Cardiac septum (tissue), 1 donor: Measurements from ENCODE around the gene ZNF236. TPM values are rescaled to one million over a fixed set of nuclear protein-coding genes. Genes with fewer than 3 reads are reported as not detected.
"Not testable (repeated sequence)": the region's sequence is repeated elsewhere in the genome, so short reads cannot be mapped to it uniquely, and the experiment has no call there.

Source experiments
- DNase-seq: peaks from one replicate; pipeline ENCODE4 v3.0.0-alpha.2; 2020; ENCODE audit warnings: low spot score
- intact Hi-C: fragments of 100-400 bp; cut with DNase I; formaldehyde crosslinking; loops from one replicate; pipeline ENCODE4 v1.14.0; 2022
- long read RNA-seq: library from polyadenylated mRNA; unstranded; transcript quantifications from one replicate; pipeline ENCODE4 v2.0.0, GENCODE V29; 2021
- total RNA-seq: library from RNA; stranded (reverse); fragmentation: NEBNext Ultra II Directional; extraction: Animal tissue kit (Norgen Biotek cat#: 25700); gene quantifications from one replicate; pipeline ENCODE4 v1.2.1, GENCODE V29; 2021
- donor health status: DM: no; HTN: no; CAD: no.

The ZNF236 gene
- total RNA-seq, result 12.7 TPM
- long read RNA-seq, partial matches to known transcripts, result 4 of 10 reads
- long read RNA-seq, other reads (novel, unspliced or antisense), result 6 of 10 reads

GRCh38 chr18:76822506-76823160 lies at the start of gene ZNF236:
Gene ZNF236, plus strand, starts transcription at chr18:76822557. Its CDS starts 51 bp downstream, at chr18:76822608.
- intact Hi-C loops, result loop anchor here (10.0 kb wide), 2 partner anchors 338 to 1608 kb away; partner anchors contain the start of gene TSHZ1
- DNase-seq, result no peak

GRCh38 chr18:76772665-76773064 lies 49.7 kb upstream of the ZNF236 start:
- intact Hi-C loops, result no loop called here

GRCh38 chr18:76777036-76777435 lies 45.3 kb upstream of the ZNF236 start:
- DNase-seq, intact Hi-C loops: not testable (repeated sequence)

More at GRCh38 chr18:76772665-76773064, 49.7 kb upstream of the ZNF236 start:
- no peak for DNase-seq

GRCh38 chr18:76783786-76784484 lies 38.4 kb upstream of the ZNF236 start:
- no peak for DNase-seq
- intact Hi-C loops, result no loop called here

GRCh38 chr18:76785872-76786271 lies 36.5 kb upstream of the ZNF236 start:
- no peak for DNase-seq
- intact Hi-C loops, result no loop called here

GRCh38 chr18:76788571-76789317 lies 33.6 kb upstream of the ZNF236 start:
- no peak for DNase-seq
- intact Hi-C loops, result no loop called here

- no peak for DNase-seq
- intact Hi-C loops, result no loop called here
Measured at GRCh38 chr18:76791106-76791505, 31.3 kb upstream of the ZNF236 start.

GRCh38 chr18:76791642-76792041 lies 30.7 kb upstream of the ZNF236 start:
- intact Hi-C loops, result no loop called here
- DNase-seq, result no peak

GRCh38 chr18:76794326-76794725 lies 28.0 kb upstream of the ZNF236 start:
- no peak for DNase-seq
- intact Hi-C loops, result no loop called here

- intact Hi-C loops, result loop anchor here (5.0 kb wide), 2 partner anchors 70 to 180 kb away; no protein-coding TSS in a partner anchor
- DNase-seq, result peak; percentile 84
Measured at GRCh38 chr18:76801567-76802505, 20.5 kb upstream of the ZNF236 start.

GRCh38 chr18:76803413-76803812 lies 18.9 kb upstream of the ZNF236 start:
- intact Hi-C loops, result loop anchor here (5.0 kb wide), 2 partner anchors 69 to 179 kb away; no protein-coding TSS in a partner anchor
- no peak for DNase-seq

- DNase-seq, result no peak
- intact Hi-C loops, result loop anchor here (5.0 kb wide), 2 partner anchors 68 to 178 kb away; no protein-coding TSS in a partner anchor
Measured at GRCh38 chr18:76803814-76804213, 18.5 kb upstream of the ZNF236 start.

- intact Hi-C loops, result no loop called here
- DNase-seq, result no peak
Measured at GRCh38 chr18:76805221-76805620, 17.1 kb upstream of the ZNF236 start.

- no peak for DNase-seq
- intact Hi-C loops, result no loop called here
Measured at GRCh38 chr18:76806301-76806700, 16.1 kb upstream of the ZNF236 start.

GRCh38 chr18:76808561-76808960 lies 13.8 kb upstream of the ZNF236 start:
- no peak for DNase-seq
- intact Hi-C loops, result no loop called here

- DNase-seq, intact Hi-C loops: not testable (repeated sequence)
Measured at GRCh38 chr18:76811530-76811929, 10.8 kb upstream of the ZNF236 start.

- no peak for DNase-seq
- intact Hi-C loops, result no loop called here
Measured at GRCh38 chr18:76814256-76814655, 8.1 kb upstream of the ZNF236 start.

GRCh38 chr18:76816127-76816526 lies 6.2 kb upstream of the ZNF236 start:
- DNase-seq, result no peak
- intact Hi-C loops, result no loop called here
